KMS-11 (cell line): ENCODE results near the gene KISS1R.

Experiments
- H2AFZ ChIP-seq: fragments of 200-600 bp; sonication (generic); 2 replicates; pipeline ENCODE4 v1.6.1; 2016; ENCODE audit warnings: antibody characterized with exemption, mixed run types, low read depth
- H3K27ac ChIP-seq: fragments of 200-600 bp; sonication (generic); 2 replicates; pipeline ENCODE4 v1.6.1; 2016; ENCODE audit warnings: mild to moderate bottlenecking, mixed run types
- H3K27me3 ChIP-seq: fragments of 200-600 bp; sonication (generic); 2 replicates; pipeline ENCODE4 v1.6.1; 2017; ENCODE audit warnings: mild to moderate bottlenecking, low read depth, mixed run types, moderate library complexity; ENCODE audit not compliant: insufficient read depth
- H3K36me3 ChIP-seq: fragments of 200-600 bp; sonication (generic); 2 replicates; pipeline ENCODE4 v1.6.1; 2017; ENCODE audit warnings: mild to moderate bottlenecking, mixed run types; ENCODE audit not compliant: insufficient read depth
- H3K4me1 ChIP-seq: fragments of 200-600 bp; sonication (generic); 2 replicates; pipeline ENCODE4 v1.6.1; 2016; ENCODE audit warnings: mild to moderate bottlenecking, low read depth, mixed run types; ENCODE audit not compliant: poor library complexity, severe bottlenecking
- H3K4me2 ChIP-seq: fragments of 200-600 bp; sonication (generic); 2 replicates; pipeline ENCODE4 v1.7.0; 2016; ENCODE audit warnings: mild to moderate bottlenecking, mixed run types
- H3K4me3 ChIP-seq: fragments of 200-600 bp; sonication (generic); IDR thresholded peaks from 2 replicates; pipeline ENCODE4 v1.6.1; 2017; ENCODE audit warnings: low read depth, low read length, mixed read lengths; ENCODE audit not compliant: insufficient read depth
- H3K79me2 ChIP-seq: fragments of 200-600 bp; sonication (generic); 2 replicates; pipeline ENCODE4 v1.6.1; 2016; ENCODE audit warnings: low read depth, mixed run types; ENCODE audit not compliant: insufficient read depth
- H3K9ac ChIP-seq: fragments of 200-600 bp; sonication (generic); 2 replicates; pipeline ENCODE4 v1.6.1; 2016; ENCODE audit warnings: mild to moderate bottlenecking, mixed run types
- H4K20me1 ChIP-seq: fragments of 200-600 bp; sonication (generic); 2 replicates; pipeline ENCODE4 v1.6.1; 2016; ENCODE audit warnings: mild to moderate bottlenecking, mixed run types; ENCODE audit not compliant: insufficient read depth
- CTCF ChIP-seq: fragments of 200-600 bp; sonication (generic); conservative IDR thresholded peaks from 2 replicates; pipeline ENCODE4 v1.6.1; 2017; ENCODE audit warnings: low read depth, mild to moderate bottlenecking, antibody characterized with exemption, low read length, moderate library complexity, mixed read lengths

Gene KISS1R

GRCh38 chr19:939439-939838, 22.3 kb downstream of the KISS1R start:
- Histone ChIP-seq H2AFZ (no peak overlapping the region), H3K79me2 (no peaks in the 10 kb centered on the region), H4K20me1 (no peaks in the 10 kb centered on the region), H3K4me1 (peaks cover 15% of the 10 kb centered on the region), H3K4me3 (no peak overlapping the region), H3K27ac (no peak overlapping the region), H3K27me3 (no peaks in the 10 kb centered on the region), H3K4me2 (no peak overlapping the region), H3K36me3 (no peaks in the 10 kb centered on the region), H3K9ac (no peak overlapping the region)
- TF ChIP-seq CTCF: no peak

GRCh38 chr19:939922-940321, 22.8 kb downstream of the KISS1R start:
- no peak overlapping the region for H2AFZ ChIP-seq
- H3K9ac ChIP-seq: no peak overlapping the region
- no peaks in the 10 kb centered on the region; the same call in 1 of the 2 replicates for H3K79me2 ChIP-seq
- TF ChIP-seq CTCF: no peak
- no peak overlapping the region for H3K4me3 ChIP-seq
- peak overlapping the region; percentile 43; the same call in 1 of the 2 replicates for H3K4me2 ChIP-seq
- peaks cover 15% of the 10 kb centered on the region for H3K4me1 ChIP-seq
- H3K27me3 ChIP-seq: no peaks in the 10 kb centered on the region
- H3K27ac ChIP-seq: peak overlapping the region; percentile 43; the same call in 1 of the 2 replicates
- H4K20me1 ChIP-seq: no peaks in the 10 kb centered on the region
- H3K36me3 ChIP-seq: no peaks in the 10 kb centered on the region

GRCh38 chr19:940591-941291, 23.6 kb downstream of the KISS1R start:
- H3K9ac ChIP-seq: peak overlapping the region; percentile 19; the same call in 1 of the 2 replicates
- no peaks in the 10 kb centered on the region; the same call in 1 of the 2 replicates for H3K79me2 ChIP-seq
- no peaks in the 10 kb centered on the region for H3K27me3 ChIP-seq
- H3K36me3 ChIP-seq: no peaks in the 10 kb centered on the region
- H4K20me1 ChIP-seq: no peaks in the 10 kb centered on the region
- no peak overlapping the region for H3K4me3 ChIP-seq
- no peak for TF ChIP-seq CTCF
- H3K27ac ChIP-seq: peak overlapping the region; percentile 43
- H3K4me2 ChIP-seq: peak overlapping the region; percentile 63
- peak overlapping the region; percentile 34; the same call in 1 of the 2 replicates for H2AFZ ChIP-seq
- peaks cover 15% of the 10 kb centered on the region for H3K4me1 ChIP-seq

- Histone ChIP-seq H3K36me3 (no peaks in the 10 kb centered on the region), H3K27me3 (no peaks in the 10 kb centered on the region), H2AFZ (peak overlapping the region; percentile 34; the same call in 1 of the 2 replicates), H3K79me2 (no peaks in the 10 kb centered on the region; the same call in 1 of the 2 replicates), H3K27ac (peak overlapping the region; percentile 43; the same call in 1 of the 2 replicates), H3K4me2 (peak overlapping the region; percentile 63), H3K4me3 (no peak overlapping the region), H3K4me1 (peaks cover 15% of the 10 kb centered on the region), H3K9ac (peak overlapping the region; percentile 19; the same call in 1 of the 2 replicates), H4K20me1 (no peaks in the 10 kb centered on the region)
- no peak for TF ChIP-seq CTCF
Measured at GRCh38 chr19:941292-942132, 24.4 kb downstream of the KISS1R start.
